Measurements from ENCODE around the gene CYTH1.

DNA sequence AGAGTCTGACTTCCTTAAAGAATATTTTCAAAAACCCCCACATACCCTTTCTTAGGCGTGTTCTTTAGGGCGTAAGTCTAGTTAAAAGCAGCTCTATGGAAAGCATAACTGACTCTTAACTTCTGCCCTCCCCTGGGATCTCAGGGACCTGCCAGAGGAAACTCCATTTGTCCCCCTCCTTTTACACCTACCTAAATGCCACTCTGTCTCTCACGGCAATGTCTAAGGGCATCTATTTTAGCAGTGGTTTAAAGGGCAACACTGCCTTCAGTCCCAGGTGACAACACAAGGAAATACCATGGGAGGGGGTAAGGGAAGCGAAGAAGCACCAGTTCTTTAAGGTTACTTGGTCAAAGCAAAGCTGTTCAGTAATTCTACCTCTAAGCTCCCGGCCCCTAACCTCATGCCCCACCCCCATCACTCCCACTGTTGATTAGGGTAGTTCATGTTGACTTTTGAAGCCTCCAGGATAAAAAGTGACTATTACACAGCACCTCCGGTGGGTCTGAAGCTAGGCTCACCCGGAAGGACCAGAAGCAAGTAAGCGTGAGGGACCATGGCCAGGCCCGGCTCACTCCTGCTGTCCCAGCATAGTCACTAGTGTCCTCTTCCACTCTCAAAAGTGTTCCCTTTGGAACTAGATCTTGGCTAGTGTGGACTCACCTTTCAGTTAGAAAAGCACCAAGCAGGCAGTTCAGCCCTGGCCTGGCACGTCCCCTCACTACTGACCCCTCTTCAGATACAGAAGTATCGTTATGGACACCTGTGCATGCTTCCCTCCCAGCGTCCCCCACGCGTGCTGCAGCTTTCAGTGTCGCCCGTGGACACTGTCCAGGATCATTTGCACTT is 47.1 kb downstream of the CYTH1 start:
- no peak for TF ChIP-seq GATA2 (IDR thresholded peaks at IDR 0.05; ENCODE audit: low read depth, low read length)
- no peak for TF ChIP-seq GATA3 (IDR thresholded peaks at IDR 0.05; ENCODE audit: low read depth, low read length)

All from SH-SY5Y (cell line).